GM23248 (cell line): Measurements from ENCODE around the gene NALCN.

ENCODE experiments used
- EZH2 ChIP-seq: fragments of 200-600 bp; sonication (generic); IDR thresholded peaks from 2 replicates; pipeline ENCODE4 v1.6.1; 2018; ENCODE audit warnings: antibody characterized with exemption, mild to moderate bottlenecking; ENCODE audit not compliant: insufficient read depth, poor library complexity, severe bottlenecking
- EZH2phosphoT487 ChIP-seq: fragments of 200-600 bp; sonication (generic); IDR thresholded peaks from 2 replicates; pipeline ENCODE4 v1.6.1; 2018; ENCODE audit warnings: antibody characterized with exemption, moderate library complexity, mild to moderate bottlenecking, low read depth; ENCODE audit not compliant: insufficient read depth

GRCh38 chr13:101258509-101258908 is 157.8 kb downstream of the NALCN start:
- no peak for TF ChIP-seq EZH2phosphoT487
- no peak for TF ChIP-seq EZH2
